ENCODE data around the gene ARTN. TPM values are rescaled to one million over a fixed set of nuclear protein-coding genes. Genes with fewer than 3 reads are reported as not detected.

The ARTN gene
- total and polyA plus RNA-seq, 9 of the 15 experiments (the other 6 are each of a cell fraction or from before 2014, with no cell fraction given), result 0.06 to 0.38 TPM; not detected in 7

DNA sequence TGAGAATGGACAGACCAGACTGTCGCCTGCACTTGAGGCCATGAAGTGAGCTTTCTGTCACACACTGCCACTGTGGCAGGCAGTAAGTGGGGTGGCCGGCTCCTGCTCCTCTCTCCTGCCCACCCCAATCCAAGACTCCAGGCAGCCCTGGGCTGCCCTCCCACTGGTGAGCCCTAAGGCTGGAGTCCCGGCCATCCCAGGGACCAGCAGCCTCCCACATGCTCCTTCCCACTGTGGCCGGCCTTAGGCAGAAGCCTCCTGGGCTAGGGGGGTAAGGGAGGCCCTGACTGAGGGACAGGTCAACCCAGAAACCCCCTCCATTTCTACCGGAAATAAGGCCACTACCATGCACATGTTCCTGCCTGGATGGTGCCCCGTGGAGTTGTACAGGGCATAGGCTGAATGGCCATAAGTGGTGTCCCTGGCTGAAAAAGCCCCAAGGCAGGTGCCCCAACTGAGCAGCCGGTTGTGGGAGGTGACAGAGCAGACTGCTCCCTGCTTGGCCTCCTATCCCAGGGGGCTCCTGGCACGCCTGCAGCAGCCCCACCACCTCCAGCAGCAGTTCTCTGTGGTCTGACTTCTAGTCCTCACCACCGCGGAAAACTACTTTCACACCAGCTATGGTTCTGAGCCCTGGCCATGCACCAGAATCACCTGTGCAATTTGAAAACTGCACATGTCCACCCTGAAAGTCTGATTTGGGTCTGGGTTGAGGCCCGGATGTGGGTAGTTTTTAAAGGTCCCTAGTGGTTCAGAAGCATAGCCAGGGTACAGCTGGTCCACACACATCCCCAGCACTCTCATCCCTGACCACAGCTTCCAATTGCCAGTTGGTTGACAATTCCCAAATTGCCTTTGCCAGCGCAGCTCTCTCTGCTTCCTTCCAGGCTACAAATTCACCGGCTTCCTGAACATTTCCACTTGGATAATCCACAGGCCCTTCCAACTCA is 1.6 kb upstream of the ARTN start:
- Histone ChIP-seq H3K79me2 (ENCODE audit: control insufficient read depth, insufficient read depth, low read length) (no peaks in the 10 kb centered on the region), H3K4me3 (no peak overlapping the region), H4K20me1 (replicated peaks; ENCODE audit: control insufficient read depth, insufficient read depth, low read length) (0 out of 2 replicates have a peak, but pooled peaks cover 3% of the 10 kb centered on the region), H3K9ac (ENCODE audit: insufficient read depth in 1 of 2, low read depth in 2 of 2, low read length in 2 of 2) (peak overlapping the region in 1 of 2 experiments; percentile 49; a peak in 1 of 4 replicates), H3K36me3 (ENCODE audit: control insufficient read depth, insufficient read depth, low read length) (no peaks in the 10 kb centered on the region; the same call in 1 of the 3 replicates), H3K9me3 (replicated peaks; ENCODE audit: control insufficient read depth, insufficient read depth, low read depth, low read length) (no peaks in the 10 kb centered on the region), H3K27ac (ENCODE audit: extremely low read depth, low read depth, low read length) (no peak overlapping the region), H3K9me1 (ENCODE audit: control insufficient read depth, insufficient read depth, low read length) (peaks cover 5% of the 10 kb centered on the region), H3K4me2 (ENCODE audit: insufficient read depth, low read length) (no peak overlapping the region), H3K4me1 (replicated peaks in 1 of 2; ENCODE audit: control insufficient read depth in 2 of 2, insufficient read depth in 2 of 2, low read length in 2 of 2) (peaks cover 12 to 29% of the 10 kb centered on the region in 2 experiments; a peak in 4 of 5 replicates), H3K27me3 (ENCODE audit: control insufficient read depth in 2 of 2, insufficient read depth in 2 of 2, low read length in 2 of 2) (no peaks in the 10 kb centered on the region), H2AFZ (ENCODE audit: low read depth, low read length) (no peak overlapping the region)
- ChIA-PET POLR2A (interaction anchor here (0.9 to 1.4 kb wide), 4 partner anchors 8 to 121 kb away, joined by 4 to 9 read pairs (median 4); no protein-coding TSS in a partner anchor), CTCF (ENCODE audit: low intra/inter-chr PET ratio) (interaction anchor here (0.7 to 4.7 kb wide), 2 partner anchors 47 to 168 kb away, joined by 3 to 79 read pairs; partner anchors contain the start of gene B4GALT2)
- intact Hi-C loops (cut with micrococcal nuclease), result loop anchor here (5.0 kb wide), 2 partner anchors 85 to 115 kb away; no protein-coding TSS in a partner anchor
- TF ChIP-seq GTF2E2 (tag; IDR thresholded peaks at IDR 0.05) (no peak), POLR2G (IDR thresholded peaks at IDR 0.05; ENCODE audit: low read depth, low read length) (peak; percentile 42)
- WGBS (ENCODE audit: insufficient coverage, low coverage, missing lambda C conversion rate), result 45% methylated on average over 12 of the region's 13 CpGs
- no peak for DNase-seq (ENCODE audit: extremely low read depth in 1 of 4, low spot score in 3 of 4)
- ATAC-seq, result no peak
- BruUV-seq (replicated peaks), result no TSS peak
- in situ Hi-C loops (cut with MboI), result loop anchor here (5.0 to 10.0 kb wide), 2 partner anchors 160 to 697 kb away; no protein-coding TSS in a partner anchor
- FAIRE-seq, result no peak

All from K562 (cell line).